ENCODE results near the gene COL23A1.

Gene COL23A1

GRCh38 chr5:178457471-178457870 lies 132.7 kb downstream of the COL23A1 start:
- TF ChIP-seq CTCF (IDR thresholded peaks at IDR 0.05; ENCODE audit: extremely low read depth, insufficient read depth, missing control alignments): no peak
- in situ Hi-C loops (cut with MboI; ENCODE audit: low pct_unique_long_range_greater_than_20kb, low sequenced_read_pairs, unreplicated experiment): no loop called here
- no peak for DNase-seq (ENCODE audit: low spot score)

GRCh38 chr5:178455480-178455835 lies 134.7 kb downstream of the COL23A1 start:
- TF ChIP-seq CTCF (IDR thresholded peaks at IDR 0.05; ENCODE audit: extremely low read depth, insufficient read depth, missing control alignments): no peak
- no peak for DNase-seq (ENCODE audit: low spot score)
- in situ Hi-C loops (cut with MboI; ENCODE audit: low pct_unique_long_range_greater_than_20kb, low sequenced_read_pairs, unreplicated experiment): no loop called here

GRCh38 chr5:178454821-178455479 lies 135.2 kb downstream of the COL23A1 start:
- DNase-seq (ENCODE audit: low spot score): no peak
- in situ Hi-C loops (cut with MboI; ENCODE audit: low pct_unique_long_range_greater_than_20kb, low sequenced_read_pairs, unreplicated experiment): no loop called here
- no peak for TF ChIP-seq CTCF (IDR thresholded peaks at IDR 0.05; ENCODE audit: extremely low read depth, insufficient read depth, missing control alignments)

- TF ChIP-seq CTCF (IDR thresholded peaks at IDR 0.05; ENCODE audit: extremely low read depth, insufficient read depth, missing control alignments): no peak
- in situ Hi-C loops (cut with MboI; ENCODE audit: low pct_unique_long_range_greater_than_20kb, low sequenced_read_pairs, unreplicated experiment): no loop called here
- DNase-seq (ENCODE audit: low spot score): no peak
Observed at GRCh38 chr5:178454303-178454702, 135.9 kb downstream of the COL23A1 start.

DNA sequence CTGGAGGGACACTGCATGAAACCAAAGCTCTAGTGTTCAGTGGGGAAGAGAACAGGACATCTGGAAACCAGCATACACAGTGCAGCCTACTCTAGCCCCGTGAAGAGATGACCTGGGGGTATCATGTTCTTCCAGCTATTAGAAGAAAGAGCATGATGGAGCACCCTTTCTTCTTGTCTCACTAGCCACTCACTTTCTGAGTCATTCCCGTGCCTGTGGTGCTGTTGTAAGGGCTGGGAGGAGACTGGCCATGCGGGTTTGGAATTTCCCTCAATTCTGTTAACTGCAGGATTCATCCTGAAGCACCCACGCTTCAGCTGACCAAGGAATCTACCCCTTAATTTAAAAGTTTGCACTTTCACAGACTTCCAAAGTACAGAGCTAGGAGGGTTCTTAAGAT lies 137.0 kb downstream of the COL23A1 start:
- TF ChIP-seq CTCF (IDR thresholded peaks at IDR 0.05; ENCODE audit: extremely low read depth, insufficient read depth, missing control alignments): no peak

DNA sequence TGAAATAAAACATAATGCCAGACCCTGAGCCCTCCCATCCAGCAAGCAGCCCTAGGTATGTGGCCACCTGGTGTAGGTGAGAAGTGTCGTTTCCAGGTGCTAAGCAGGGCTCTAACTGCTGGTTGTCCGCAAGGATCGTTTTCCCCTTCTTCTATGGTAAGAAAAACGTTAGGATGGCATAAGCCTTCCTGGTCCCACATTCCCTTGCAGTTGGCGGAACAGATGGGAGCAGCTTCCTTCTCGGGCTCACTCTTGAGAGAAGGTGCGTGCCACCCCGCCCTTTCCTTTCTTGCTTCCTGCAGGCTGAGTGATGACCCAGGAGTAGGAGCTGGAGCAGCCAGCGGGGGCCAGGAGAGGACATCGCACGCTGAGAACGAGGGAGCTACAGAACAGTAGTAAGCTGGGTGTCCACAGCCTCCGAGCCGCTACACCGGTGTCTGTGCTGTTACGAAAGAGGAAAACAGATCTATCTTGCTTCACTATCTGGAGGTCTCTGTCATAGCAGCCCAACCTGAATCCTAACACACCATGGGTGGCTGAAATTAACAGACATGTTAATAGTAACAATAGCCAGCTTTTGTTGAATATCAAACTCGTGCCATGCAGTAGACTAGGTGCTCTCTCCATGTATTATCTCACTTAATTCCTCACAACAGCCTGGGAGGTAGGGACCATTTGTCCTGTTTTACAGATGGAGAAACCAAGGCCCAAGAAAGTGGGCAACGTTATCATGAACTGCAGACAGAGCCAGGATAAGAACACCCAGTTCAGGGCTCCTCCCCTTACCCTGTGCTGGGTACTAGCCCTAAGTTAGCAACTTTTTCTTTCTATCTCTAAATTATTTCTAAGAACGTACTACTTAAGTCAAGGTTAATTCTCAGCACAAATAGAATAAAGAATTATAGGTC lies 139.8 kb downstream of the COL23A1 start:
- no peak for TF ChIP-seq CTCF (IDR thresholded peaks at IDR 0.05; ENCODE audit: extremely low read depth, insufficient read depth, missing control alignments)
- in situ Hi-C loops (cut with MboI; ENCODE audit: low pct_unique_long_range_greater_than_20kb, low sequenced_read_pairs, unreplicated experiment): no loop called here
- DNase-seq (ENCODE audit: low spot score): no peak

More for the DNA sequence above, 137.0 kb downstream of the COL23A1 start:
- DNase-seq (ENCODE audit: low spot score): no peak
- in situ Hi-C loops (cut with MboI; ENCODE audit: low pct_unique_long_range_greater_than_20kb, low sequenced_read_pairs, unreplicated experiment): no loop called here

Measured in GM13977 (cell line).